CD4-positive, alpha-beta T cell treated with Interleukin-2 at 100 ng/mL for 4 hours (primary cell): Measurements from ENCODE around the gene TICAM2.

Source experiments
- DNase-seq: peaks from one replicate; pipeline ENCODE4 v3.0.0-alpha.2; 2020; ENCODE audit warnings: low spot score

TICAM2 gene

DNA sequence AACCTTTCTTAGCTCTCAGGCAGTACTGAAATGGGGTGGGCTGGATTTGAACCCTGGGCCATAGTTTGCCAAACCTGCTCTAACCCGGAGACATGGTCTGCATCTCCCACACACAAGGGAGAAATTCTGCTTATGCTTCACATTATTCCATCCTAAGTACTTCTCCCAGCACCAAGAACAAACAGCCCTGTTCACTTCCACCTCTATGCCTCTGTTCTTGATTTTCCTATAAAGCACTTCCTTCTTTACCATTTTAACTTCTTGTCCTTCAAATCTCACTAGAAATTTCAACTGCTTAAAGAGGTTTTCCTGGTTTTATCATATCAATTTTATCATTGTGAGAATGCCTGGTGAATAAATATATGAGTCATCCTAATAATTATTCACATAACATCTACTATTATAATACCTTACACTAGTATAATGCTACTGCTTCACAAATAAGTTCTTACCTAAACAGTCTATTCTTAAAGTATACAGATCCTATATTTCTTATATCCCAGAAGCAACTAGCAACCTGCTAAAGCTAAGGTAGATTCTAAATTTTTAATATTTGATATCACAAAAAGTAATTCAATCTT lies 70.4 kb downstream of the TICAM2 start:
- no peak for DNase-seq

DNA sequence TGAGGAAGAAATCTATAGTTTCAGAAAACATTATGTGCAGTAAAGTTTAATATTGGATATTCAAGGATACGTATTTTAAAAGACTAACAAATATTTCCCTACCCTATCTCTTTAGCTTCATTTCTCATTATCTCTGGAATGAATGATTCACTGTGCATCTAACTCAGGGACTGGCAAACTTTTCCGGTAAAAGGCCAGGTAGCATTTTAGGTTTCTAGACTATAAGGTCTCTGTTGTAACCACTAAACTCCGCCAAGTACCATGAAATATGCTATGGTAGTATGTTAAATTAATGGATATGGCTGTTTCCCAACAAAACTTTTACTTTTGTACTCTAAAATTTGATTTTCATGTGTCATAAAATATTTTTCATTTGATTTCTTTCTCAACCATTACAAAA lies 70.9 kb downstream of the TICAM2 start:
- DNase-seq, result no peak

DNA sequence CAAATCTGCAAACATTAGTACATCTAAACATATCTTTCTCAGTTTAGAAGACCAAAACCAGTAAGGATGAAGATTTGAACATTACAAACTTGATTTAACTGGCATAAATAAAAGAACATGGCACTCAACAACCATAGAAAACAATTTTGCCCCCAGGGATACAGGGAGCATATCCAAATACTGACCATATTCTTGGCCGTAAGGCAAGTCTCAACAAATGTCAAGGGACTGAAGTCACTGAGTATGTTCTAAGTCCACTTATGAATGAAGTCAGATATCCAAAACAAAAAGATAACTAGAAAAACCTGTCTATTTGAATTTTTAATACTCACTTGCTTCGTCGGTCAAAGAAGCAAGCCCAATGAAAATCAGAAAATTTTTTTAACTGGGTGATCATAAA lies 71.9 kb downstream of the TICAM2 start:
- no peak for DNase-seq
